Heart left ventricle (tissue), 16 donors: ENCODE measurements around the gene SPTSSA. TPM values are rescaled to one million over a fixed set of nuclear protein-coding genes. Genes with fewer than 3 reads are reported as not detected.

Experiments used
- ATAC-seq, 4 donors: fragments of 200-7000 bp; cut with Tn5 transposase; one replicate each; pipeline ENCODE4 v1.9.1; 2020 to 2022; ENCODE audit warnings: moderate library complexity in 4 of 4, mild to moderate bottlenecking in 3 of 4, moderate number of reproducible peaks in 1 of 4
- DNase-seq, 5 donors: peaks; one replicate each; pipeline ENCODE4 v3.0.0-alpha.2; 2020
- H3K27ac ChIP-seq, 12 donors: fragments of 200-600 bp; sonication (generic) in 4 of 12; one replicate each; pipeline versions ENCODE4 v1.5.0 to v1.8.0; 2016 to 2022; ENCODE audit warnings: mild to moderate bottlenecking in 2 of 12
- H3K27me3 ChIP-seq, 9 donors: fragments of 200-600 bp; sonication (generic) in 2 of 9; one replicate each; pipeline versions ENCODE4 v1.5.1 to v1.8.0; 2016 to 2022; ENCODE audit warnings: mild to moderate bottlenecking in 3 of 9
- H3K36me3 ChIP-seq, 9 donors: fragments of 200-600 bp; sonication (generic) in 2 of 9; one replicate each; pipeline versions ENCODE4 v1.5.0 to v1.8.0; 2018 to 2022; ENCODE audit warnings: mild to moderate bottlenecking in 2 of 9
- H3K4me1 ChIP-seq, 12 donors: fragments of 200-600 bp; sonication (generic) in 4 of 12; one replicate each; pipeline versions ENCODE4 v1.5.0 to v1.8.0; 2016 to 2022; ENCODE audit warnings: mild to moderate bottlenecking in 3 of 12
- H3K4me3 ChIP-seq, 12 donors: fragments of 200-600 bp; sonication (generic) in 4 of 12; one replicate each; pipeline versions ENCODE4 v1.5.0 to v1.8.0; 2017 to 2022; ENCODE audit warnings: mild to moderate bottlenecking in 9 of 12, moderate library complexity in 4 of 12
- H3K9me3 ChIP-seq, 12 donors: fragments of 200-600 bp; sonication (generic) in 4 of 12; one replicate each; pipeline versions ENCODE4 v1.5.0 to v1.8.0; 2016 to 2022; ENCODE audit warnings: mild to moderate bottlenecking in 1 of 12
- POLR2A ChIP-seq, 2 donors: fragments of 450-650 bp; IDR thresholded peaks; one replicate each; pipeline ENCODE4 v1.6.1; 2017; ENCODE audit warnings: antibody characterized with exemption in 2 of 2, mild to moderate bottlenecking in 2 of 2, moderate library complexity in 2 of 2
- whole genome bisulfite sequencing, 4 donors: extraction: QIAGEN DNeasy Blood & Tissue Kit in 2 of 4; methylation state at CpG; one replicate each; pipeline versions ENCODE4 v1.1.5 to v1.1.7; 2013 to 2018; 5-methylcytosine and 5-hydroxymethylcytosine counted together
- intact Hi-C, 10 donors: fragments of 100-400 bp; cut with DNase I; formaldehyde crosslinking; loops; one replicate each; pipeline versions ENCODE4 v1.11.1 to v1.14.2; 2022
- polyA plus RNA-seq, 2 donors: library from polyadenylated mRNA; stranded (reverse); fragments of 200-250 nt; gene quantifications; one replicate each; pipeline ENCODE4 v1.2.3, GENCODE V29; 2013
- total RNA-seq, 9 donors: library from RNA; depleted of rRNA in 2 of 9; stranded (reverse); fragments of >200 nt in 2 of 9; fragmentation: NEBNext Ultra II Directional in 3 of 9; extraction: Animal tissue kit (Norgen Biotek cat#: 25700) in 3 of 9; gene quantifications; one replicate each; pipeline versions ENCODE4 v1.1.0 to v1.2.4, GENCODE V29; 2016 to 2023
- TF ChIP-seq, protein P1 (sequence below), 12 donors: fragments of 200-600 bp; sonication (generic) in 4 of 12; IDR thresholded peaks; one replicate each; pipeline versions ENCODE4 v1.5.0 to v1.8.0; 2018 to 2022; ENCODE audit warnings: antibody characterized with exemption in 12 of 12, mild to moderate bottlenecking in 5 of 12
- donor health status: ischemic (EF 13 %, LVEDD 7.1; RV severe dilation, severe dysfunction).
- donor health status: healthy with polysubstance abuse.
- donor health status: DM: no; HTN: yes; CAD: no.
- donor health status: DM: no; HTN: no; CAD: no.
- donor health status: ischemic (EF 25% LVEDD 6.9; RV normal size, moderate dysfunction).
- donor health status: ischemic (EF 25% LVEDD 5.7; RV mildly dilated, moderate dysfunction).
- donor health status: healthy.
- donor health status: DM: yes; HTN: yes; CAD: no.
- donor health status: ischemic (EF 35%, LVEDD 5.7; RV mildly dilated, moderate dysfunction).
- donor health status: nonischemic (EF 11% LVEDD 7.7; RV severe dilation, severe dysfunction).
- donor health status: DM: yes; HTN: yes; CAD: no.
- donor health status: PGD.
- donor health status: ischemic (EF 29% LVEDD 5.4; RV normal size, mild dysfunction).
- donor health status: nonischemic (EF 23%, LVEDD 6.1; RV moderate dilation, normal function).

Gene SPTSSA
- total and polyA plus RNA-seq, 11 donors: 8.3 to 24.9 (median 12.5) TPM

DNA sequence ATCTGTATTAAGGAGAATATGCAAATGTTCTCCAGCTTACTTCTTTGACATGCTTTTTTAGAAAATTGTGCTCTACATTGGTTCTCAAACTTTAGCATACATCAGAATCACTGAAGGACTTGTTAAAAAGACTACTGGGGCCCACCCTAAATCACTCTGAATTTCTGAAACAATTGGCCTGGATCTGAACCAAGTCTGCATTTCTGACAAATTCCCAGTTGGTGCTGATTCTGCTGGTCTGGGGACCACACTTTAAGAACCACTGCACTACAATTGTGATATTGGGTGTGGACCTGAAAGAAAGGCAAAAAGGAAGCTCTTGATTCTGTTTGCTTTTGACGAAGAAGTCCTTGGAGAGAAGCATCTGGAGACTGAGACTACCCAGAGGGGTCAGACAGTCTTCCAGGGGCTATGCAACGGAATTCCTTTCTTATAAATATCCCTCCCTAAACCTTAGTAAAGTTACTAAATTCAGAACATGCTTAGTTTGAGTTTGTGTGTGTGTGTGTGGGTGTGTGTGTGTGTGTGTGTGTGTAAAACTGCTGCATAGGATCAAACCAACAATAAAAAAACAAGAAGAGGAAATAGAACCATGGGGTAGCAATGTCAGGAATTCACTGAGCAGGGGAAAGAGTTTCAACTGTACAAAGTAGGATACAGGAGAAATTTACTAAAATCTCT lies 40.6 kb upstream of the SPTSSA start:
- H3K9me3 ChIP-seq: no peaks in the 10 kb centered on the region
- H3K36me3 ChIP-seq: no peaks in the 10 kb centered on the region
- intact Hi-C loops: no loop called here
- H3K27ac ChIP-seq: no peak overlapping the region
- no peak overlapping the region for H3K4me3 ChIP-seq
- WGBS, 4 donors: 37 to 51% (median 48%) methylated on average over 2 of the region's 2 CpGs
- ATAC-seq (peak in 1 of 4 donors; percentile 16), DNase-seq (no peak)
- TF ChIP-seq, protein P1, sequence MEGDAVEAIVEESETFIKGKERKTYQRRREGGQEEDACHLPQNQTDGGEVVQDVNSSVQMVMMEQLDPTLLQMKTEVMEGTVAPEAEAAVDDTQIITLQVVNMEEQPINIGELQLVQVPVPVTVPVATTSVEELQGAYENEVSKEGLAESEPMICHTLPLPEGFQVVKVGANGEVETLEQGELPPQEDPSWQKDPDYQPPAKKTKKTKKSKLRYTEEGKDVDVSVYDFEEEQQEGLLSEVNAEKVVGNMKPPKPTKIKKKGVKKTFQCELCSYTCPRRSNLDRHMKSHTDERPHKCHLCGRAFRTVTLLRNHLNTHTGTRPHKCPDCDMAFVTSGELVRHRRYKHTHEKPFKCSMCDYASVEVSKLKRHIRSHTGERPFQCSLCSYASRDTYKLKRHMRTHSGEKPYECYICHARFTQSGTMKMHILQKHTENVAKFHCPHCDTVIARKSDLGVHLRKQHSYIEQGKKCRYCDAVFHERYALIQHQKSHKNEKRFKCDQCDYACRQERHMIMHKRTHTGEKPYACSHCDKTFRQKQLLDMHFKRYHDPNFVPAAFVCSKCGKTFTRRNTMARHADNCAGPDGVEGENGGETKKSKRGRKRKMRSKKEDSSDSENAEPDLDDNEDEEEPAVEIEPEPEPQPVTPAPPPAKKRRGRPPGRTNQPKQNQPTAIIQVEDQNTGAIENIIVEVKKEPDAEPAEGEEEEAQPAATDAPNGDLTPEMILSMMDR (IDR thresholded peaks at IDR 0.05): no peak
- no peak for TF ChIP-seq POLR2A (IDR thresholded peaks at IDR 0.05)
- H3K27me3 ChIP-seq: no peaks in the 10 kb centered on the region
- H3K4me1 ChIP-seq: peaks cover 0 to 9% (median 0%) of the 10 kb centered on the region in 12 donors

DNA sequence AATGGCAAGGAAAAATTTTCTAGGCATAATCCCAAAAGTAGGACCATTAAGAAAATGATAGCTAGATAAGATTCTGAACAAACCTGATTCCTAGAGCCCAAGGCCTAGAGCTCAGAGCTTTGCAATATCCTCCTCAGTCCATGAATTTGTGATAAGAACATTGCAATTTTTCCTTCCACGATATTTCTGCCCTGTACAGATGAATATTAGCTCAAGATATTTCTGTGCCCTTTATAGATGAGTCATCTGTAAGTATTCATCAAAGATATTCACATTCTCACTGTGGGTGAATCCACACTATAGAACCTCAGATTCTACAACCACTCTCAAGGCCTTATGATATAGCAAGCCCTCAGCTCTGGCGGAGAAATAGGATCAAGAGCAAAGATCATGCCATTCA lies 40.0 kb upstream of the SPTSSA start:
- 83 to 93% (median 89%) methylated on average over 2 of the region's 2 CpGs for WGBS, 4 donors

DNA sequence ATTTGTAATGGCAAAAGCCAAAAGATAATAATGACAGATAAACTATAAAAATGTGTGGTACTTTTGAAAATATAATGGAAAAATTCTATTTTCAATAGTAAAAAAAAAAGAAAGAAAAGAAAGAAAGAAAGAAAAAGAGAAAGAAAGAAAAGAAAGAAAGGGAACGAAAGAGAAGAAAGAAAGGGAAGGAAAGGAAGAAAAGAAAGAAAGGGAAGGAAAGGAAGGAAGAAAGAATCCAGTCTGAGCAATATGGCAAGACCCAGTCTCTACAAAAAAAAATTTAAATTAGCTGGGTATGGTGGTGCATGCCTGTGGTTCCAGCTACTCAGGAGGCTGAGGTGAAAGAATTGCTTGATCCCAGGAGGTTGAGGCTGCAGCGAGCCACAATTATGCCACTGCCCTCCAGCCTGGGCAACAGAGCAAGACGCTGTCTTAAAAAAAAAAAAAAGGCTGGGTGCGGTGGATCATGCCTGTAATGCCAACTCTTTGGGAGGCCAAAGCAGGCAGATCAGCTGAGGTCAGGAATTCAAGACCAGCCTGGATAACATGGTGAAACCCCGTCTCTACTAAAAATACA lies 39.1 kb upstream of the SPTSSA start:
- no peak for TF ChIP-seq POLR2A (IDR thresholded peaks at IDR 0.05)
- TF ChIP-seq, protein P1 (IDR thresholded peaks at IDR 0.05): no peak
- Histone ChIP-seq H3K4me3 (no peak overlapping the region), H3K9me3 (no peaks in the 10 kb centered on the region), H3K27ac (no peak overlapping the region), H3K36me3 (no peaks in the 10 kb centered on the region), H3K4me1 (peaks cover 0 to 16% (median 2%) of the 10 kb centered on the region in 12 donors), H3K27me3 (no peaks in the 10 kb centered on the region)
- DNase-seq (no peak), ATAC-seq (no peak)
- WGBS, 4 donors: 94 to 98% (median 95%) methylated on average over 4 to 5 of the region's 5 CpGs
- intact Hi-C loops: no loop called here

More for the DNA sequence above, 40.0 kb upstream of the SPTSSA start:
- no peaks in the 10 kb centered on the region for H3K9me3 ChIP-seq
- no peaks in the 10 kb centered on the region for H3K36me3 ChIP-seq
- H3K27me3 ChIP-seq: no peaks in the 10 kb centered on the region
- ATAC-seq: no peak
- H3K4me3 ChIP-seq: no peak overlapping the region
- peaks cover 0 to 15% (median 0%) of the 10 kb centered on the region in 12 donors for H3K4me1 ChIP-seq
- TF ChIP-seq, protein P1 (IDR thresholded peaks at IDR 0.05): no peak
- no peak for TF ChIP-seq POLR2A (IDR thresholded peaks at IDR 0.05)
- intact Hi-C loops: no loop called here
- peak overlapping the region in 1 of 12 donors; percentile 12 for H3K27ac ChIP-seq
- DNase-seq: no peak

DNA sequence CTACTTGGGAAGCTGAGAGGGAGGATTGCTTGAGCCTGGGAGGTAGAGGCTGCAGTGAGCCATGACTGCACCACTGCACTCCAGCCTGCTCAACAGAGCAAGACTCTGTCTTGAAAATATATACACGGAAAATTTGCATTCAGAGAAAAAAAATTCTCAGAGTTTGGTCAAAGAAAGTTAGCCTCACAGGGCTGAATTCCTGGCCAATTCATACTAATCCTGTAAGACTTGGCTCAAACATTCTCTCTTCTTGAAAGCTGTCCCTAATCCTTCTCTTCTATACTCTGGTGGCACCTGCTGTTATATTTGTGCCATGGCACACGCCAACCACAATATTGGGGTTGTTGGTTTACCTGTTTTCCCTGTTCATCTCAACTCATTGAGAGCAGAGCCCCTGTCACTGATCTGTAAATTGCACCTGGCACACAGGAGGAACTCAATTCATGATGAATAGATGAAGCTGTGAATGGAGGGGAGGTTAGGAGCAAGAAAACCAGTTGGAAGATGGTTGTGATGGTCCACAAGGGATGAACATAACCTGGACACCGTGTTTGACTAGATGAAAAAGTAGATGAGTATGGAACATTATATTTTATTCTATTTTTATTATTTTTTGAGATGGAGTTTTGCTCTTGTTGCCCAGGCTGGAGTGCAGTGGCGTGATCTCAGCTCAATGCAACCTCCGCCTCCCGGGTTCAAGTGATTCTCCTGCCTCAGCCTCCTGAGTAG lies 36.8 kb upstream of the SPTSSA start:
- intact Hi-C loops: loop anchor here in 7 of 10 donors (2.0 to 10.0 kb wide), 3 partner anchors 164 to 168 kb away; no protein-coding TSS in a partner anchor
- TF ChIP-seq, protein P1 (IDR thresholded peaks at IDR 0.05): peak in 11 of 12 donors; percentile 10 to 47 (median 36)
- no peak for TF ChIP-seq POLR2A (IDR thresholded peaks at IDR 0.05)
- DNase-seq (no peak), ATAC-seq (no peak)
- Histone ChIP-seq H3K27ac (no peak overlapping the region), H3K4me1 (peaks cover 0 to 18% (median 2%) of the 10 kb centered on the region in 12 donors), H3K27me3 (no peaks in the 10 kb centered on the region), H3K4me3 (no peak overlapping the region), H3K36me3 (no peaks in the 10 kb centered on the region), H3K9me3 (no peaks in the 10 kb centered on the region)
- WGBS, 4 donors: 93 to 95% (median 93%) methylated on average over 6 of the region's 6 CpGs
